GM12874 (cell line): Measurements from ENCODE around the gene TIMP4.

ENCODE experiments used
- TF ChIP-seq, protein P1 (sequence below): IDR thresholded peaks from 2 replicates; pipeline ENCODE4 v1.5.1; 2011; ENCODE audit warnings: low read depth, mild to moderate bottlenecking, control low read depth, low read length, moderate library complexity; ENCODE audit not compliant: insufficient read depth

Gene TIMP4

DNA sequence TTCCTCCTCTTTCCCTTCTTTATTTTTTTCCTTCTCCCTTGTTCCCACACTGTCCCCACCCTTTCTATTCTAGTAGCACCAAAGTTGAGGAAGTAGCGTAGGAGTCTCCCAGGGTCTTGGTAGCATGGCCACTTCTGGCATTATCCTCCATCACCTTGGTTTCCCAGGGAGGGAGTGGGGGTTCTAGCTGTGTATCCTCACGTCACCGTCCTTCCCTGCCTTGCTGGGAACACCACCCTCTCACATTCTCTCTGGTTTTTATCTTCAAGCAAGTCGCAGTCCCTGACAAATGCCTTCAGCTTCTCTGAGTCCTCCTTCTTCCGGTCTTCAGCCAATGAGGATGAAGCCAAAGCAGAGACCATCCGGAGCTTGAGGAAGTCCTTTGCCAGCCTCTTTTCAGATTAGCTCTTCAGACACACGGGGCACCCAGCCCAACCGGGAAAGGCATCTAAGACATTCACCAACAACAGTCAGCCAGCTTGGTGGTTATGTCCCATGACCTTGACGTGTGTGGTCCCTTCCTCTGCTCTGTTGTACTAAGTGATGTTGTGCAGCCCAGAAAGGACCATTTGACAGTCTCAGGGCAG is 31.6 kb upstream of the TIMP4 start:
- TF ChIP-seq, protein P1, sequence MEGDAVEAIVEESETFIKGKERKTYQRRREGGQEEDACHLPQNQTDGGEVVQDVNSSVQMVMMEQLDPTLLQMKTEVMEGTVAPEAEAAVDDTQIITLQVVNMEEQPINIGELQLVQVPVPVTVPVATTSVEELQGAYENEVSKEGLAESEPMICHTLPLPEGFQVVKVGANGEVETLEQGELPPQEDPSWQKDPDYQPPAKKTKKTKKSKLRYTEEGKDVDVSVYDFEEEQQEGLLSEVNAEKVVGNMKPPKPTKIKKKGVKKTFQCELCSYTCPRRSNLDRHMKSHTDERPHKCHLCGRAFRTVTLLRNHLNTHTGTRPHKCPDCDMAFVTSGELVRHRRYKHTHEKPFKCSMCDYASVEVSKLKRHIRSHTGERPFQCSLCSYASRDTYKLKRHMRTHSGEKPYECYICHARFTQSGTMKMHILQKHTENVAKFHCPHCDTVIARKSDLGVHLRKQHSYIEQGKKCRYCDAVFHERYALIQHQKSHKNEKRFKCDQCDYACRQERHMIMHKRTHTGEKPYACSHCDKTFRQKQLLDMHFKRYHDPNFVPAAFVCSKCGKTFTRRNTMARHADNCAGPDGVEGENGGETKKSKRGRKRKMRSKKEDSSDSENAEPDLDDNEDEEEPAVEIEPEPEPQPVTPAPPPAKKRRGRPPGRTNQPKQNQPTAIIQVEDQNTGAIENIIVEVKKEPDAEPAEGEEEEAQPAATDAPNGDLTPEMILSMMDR = no peak

DNA sequence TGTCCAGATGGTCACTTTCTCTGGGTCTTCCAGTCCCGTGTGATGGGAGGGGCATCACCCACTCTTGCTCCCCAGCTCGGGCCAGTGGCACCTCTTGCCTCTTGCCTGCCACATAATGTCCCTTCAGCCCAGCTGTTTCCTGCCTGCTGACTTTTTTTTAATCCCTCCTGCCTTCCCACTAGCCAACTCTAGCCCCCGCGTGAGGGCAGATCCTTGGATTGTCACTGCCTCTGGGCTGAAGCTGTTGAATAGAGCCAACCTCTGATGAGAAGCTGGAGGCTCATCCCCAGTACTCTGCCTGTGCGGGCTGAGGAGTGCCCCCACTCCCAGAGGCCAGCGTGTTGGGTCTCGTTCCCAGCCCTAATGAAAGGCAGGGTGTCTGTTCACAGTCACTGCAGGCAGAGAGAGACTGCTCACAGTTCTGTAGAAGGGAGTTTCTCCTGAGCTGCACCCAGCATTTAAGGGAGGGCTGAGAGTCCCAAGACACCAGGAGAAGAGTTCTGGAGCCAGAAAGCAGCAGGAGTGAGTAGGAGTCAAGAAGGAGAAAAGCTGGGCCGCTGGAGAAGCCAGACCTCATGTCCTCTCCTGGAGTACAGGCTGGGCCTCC is 30.1 kb upstream of the TIMP4 start:
- TF ChIP-seq, protein P1 = no peak

DNA sequence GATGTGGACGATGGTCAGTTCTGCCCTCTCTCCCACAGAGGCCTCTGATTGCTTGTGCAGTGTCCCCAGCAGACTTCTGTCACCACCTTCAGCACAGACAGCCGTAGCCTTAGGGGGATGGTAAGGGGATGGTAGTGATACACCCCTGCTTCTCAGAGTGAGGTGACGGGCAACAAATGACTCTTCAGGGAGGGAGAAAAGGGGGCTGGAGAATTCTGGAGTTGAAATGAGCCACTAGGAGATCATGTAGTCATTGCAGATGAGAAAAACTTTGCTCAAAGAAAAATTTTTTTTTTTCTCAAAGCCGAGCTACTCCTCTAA is 29.6 kb upstream of the TIMP4 start:
- TF ChIP-seq, protein P1 = no peak

DNA sequence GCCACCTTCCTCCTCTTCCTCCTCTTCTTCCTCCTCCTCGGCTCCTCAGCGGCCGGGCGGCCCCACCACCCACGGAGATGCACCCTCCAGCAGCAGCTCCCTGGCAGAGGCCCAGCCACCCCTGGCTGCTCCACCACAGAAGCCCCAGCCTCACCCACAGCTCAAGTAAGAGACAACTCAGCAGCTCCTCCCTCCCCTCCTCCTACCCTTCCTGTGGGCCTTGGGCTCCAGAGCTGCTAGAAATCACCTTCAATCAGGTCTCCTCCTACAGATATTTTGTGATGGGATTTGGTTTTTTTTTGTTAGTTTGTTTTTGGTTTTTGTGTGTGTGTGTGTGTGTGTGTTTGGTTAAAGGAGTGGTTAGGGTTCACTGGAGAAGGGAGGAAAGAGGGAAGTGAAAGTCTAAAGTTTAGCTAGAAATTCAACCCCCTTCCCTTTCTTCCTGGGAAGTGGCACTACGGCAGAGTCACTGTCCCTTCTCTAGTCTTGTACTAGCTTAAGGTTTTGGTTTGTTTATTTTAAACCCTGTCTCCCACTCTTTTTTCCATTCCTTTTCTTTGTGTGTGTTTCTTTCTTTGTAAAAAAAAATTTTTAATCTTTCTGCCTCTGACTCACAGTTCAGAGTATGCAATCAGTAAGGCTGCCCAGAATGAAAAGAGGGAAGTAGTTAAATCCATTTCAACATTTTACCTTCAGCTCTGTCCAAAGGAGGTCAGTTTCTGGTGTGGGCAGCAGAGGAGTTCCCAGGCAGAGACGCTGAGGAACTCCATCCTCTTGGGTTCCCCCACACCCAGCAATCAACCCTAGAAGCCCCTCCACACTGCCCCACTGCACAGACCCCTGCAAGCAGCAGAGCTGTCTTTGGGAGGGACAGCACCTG is 29.0 kb upstream of the TIMP4 start:
- TF ChIP-seq, protein P1 = no peak

DNA sequence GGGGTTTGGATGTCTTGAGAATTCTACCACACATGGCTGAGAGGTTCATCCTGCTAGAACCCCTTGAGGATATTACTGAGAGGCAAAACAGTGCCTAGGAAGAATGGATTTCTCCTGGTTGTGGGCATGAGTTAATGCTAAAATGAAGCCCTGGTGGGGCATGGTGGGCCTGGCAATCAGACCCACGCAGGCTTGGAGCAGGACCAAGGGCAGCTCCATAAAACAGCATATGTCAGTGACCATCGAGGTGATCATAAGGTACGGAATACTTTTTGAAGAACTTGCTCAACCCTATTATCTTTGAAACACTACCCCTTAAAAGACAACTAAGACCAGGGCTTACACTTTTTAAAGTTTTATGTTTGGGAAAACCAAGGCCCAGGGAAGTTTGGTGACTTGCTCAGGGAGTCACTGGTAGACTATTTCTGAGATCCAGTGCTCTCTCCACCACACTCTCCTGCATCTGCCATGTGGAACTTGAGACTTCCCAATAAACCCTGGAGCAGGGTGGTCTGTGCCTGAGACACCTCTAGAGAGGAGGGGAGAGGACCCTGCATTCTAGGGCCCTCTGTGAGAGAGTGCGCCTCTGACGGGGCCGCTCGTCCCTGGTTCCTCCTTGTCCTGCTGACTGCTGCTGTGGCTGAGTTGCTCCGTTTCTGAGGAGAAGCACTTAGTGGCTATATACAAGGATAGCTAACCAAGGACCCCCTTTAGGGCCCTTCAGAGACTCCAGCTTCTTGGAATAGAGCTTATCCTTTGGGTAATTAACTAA is 28.0 kb upstream of the TIMP4 start:
- TF ChIP-seq, protein P1 = no peak

DNA sequence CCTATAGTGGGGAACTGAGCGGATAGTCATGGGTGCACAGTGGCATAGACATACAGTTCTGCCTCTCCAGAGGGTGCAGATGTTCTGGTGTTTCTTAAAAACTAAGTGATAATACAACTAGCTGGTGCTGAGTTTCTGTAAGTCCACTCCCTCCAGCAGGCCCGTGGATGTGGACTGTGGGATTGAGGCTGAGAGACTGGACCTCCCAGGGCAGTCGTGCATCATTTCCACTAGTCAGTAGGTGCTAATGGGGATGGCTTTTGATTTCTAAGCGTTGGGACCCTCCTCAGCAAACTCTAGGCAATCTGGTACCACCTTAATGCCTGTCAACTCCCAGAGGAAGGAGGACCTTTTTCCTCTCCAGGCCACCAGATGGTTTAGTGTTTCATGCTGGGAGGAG is 27.3 kb upstream of the TIMP4 start:
- TF ChIP-seq, protein P1 = no peak

DNA sequence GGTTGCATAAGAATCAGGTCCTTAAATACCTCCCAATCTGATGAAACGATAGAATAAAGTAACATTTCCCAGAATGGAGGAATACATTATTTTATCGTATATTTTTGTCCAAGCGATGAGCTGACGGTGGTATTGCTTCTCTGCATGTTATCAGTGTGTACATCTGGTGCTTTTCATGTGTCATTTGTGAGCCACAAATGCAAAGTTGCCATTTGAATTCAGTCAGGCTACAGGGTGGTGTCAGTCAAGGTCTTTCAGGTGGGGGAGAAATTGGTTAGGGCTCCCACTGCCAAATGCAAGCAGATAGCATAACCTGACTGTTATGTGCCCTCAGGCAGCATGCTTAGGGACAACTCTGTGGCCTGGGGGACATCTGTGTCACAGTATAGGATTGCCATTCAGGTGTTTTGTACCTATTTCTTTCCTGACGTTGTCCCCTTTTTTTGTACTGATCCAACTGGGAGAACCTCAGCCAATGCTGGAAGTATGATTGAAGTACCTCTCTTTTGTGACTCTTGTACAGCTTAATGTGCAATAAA is 26.5 kb upstream of the TIMP4 start:
- TF ChIP-seq, protein P1 = no peak
